Hippocampal formation (tissue), 2 donors: ENCODE data around the gene OR12D2.
"Not testable (repeated sequence)": the region's sequence is repeated elsewhere in the genome, so short reads cannot be mapped to it uniquely, and the experiment has no call there.

ENCODE experiments used
- DNase-seq, 2 donors: peaks; one replicate each; lab custom pipeline; 2025; lab: John Stamatoyannopoulos, UW

The OR12D2 gene, protein sequence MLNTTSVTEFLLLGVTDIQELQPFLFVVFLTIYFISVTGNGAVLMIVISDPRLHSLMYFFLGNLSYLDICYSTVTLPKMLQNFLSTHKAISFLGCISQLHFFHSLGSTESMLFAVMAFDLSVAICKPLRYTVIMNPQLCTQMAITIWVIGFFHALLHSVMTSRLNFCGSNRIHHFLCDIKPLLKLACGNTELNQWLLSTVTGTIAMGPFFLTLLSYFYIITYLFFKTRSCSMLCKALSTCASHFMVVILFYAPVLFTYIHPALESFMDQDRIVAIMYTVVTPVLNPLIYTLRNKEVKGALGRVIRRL

DNA sequence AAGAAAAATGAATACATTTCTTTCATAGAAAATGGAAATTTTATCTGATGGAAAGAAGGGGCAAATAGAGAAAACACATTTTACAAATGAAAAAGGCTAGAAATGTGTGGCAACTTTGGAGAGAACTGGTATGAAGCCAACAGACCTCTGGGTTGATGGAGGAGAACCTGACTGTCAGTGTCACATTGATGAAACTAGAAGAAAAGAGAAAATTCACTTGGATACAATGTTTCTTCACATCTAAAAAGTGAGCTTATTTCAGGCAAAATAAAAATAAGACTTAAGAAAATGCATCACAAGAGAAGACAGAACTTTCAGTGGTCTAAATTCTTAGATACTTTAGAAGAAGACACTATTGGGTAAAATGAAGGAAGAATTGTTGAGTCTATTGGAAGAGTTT, at the start of gene OR12D2:
Gene OR12D2 (plus strand): TSS at position 301 of the 400 bp plus-strand sequence. CDS start 1,069 bp downstream, outside the sequence.
- no peak for DNase-seq

DNA sequence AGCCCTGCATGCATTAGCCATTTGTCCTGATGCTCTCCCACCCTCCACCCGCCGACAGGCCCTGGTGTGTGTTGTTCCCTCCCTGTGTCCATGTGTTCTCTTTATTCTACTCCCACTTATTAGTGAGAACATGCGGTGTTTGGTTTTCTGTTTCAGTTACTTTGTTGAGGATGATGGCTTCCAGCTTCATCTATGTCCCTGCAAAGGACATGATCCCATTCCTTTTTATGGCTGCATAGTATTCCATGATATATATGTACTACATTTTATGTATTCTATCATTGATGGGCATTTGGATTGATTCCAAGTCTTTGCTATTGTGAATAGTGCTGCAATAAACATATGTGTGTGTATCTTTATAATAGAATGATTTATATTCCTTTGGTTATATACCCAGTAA, 46.1 kb upstream of the OR12D2 start:
- DNase-seq = not testable (repeated sequence)

DNA sequence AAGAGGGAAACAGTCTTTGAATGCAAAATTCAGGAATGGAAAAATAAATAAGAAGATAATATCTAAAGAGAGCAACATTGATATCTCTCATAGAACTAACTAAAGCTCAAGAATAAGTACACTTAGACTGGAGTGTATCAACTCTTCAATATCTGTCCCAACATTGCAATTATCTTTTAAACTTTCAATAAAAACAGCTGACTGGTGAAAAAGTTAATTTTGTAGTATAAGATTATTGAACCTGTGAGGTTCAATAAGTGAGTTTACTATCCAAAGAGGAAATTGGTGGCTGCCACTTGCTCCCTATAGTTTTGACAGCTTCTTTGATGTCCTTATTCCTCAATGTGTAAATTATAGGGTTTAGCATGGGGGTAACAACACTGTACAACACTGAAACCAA, 40.5 kb upstream of the OR12D2 start:
- no peak for DNase-seq

DNA sequence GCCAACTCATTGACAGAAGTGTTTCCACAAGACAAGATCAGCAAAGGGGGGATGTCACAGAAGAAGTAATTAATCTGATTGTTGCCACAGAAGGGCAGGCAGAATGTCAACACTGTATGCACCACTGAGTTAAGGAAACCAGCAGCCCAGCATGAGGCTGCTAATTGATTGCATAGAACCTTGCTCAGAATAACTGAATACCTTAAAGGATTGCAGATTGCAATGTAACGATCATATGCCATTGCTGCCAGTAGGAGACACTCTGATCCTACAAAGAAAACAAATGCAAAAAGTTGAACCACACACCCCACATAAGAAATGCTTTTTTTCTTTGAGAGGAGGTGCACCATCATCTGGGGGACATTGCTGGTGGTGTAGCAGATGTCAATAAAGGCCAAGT, 39.8 kb upstream of the OR12D2 start:
- DNase-seq = no peak

DNA sequence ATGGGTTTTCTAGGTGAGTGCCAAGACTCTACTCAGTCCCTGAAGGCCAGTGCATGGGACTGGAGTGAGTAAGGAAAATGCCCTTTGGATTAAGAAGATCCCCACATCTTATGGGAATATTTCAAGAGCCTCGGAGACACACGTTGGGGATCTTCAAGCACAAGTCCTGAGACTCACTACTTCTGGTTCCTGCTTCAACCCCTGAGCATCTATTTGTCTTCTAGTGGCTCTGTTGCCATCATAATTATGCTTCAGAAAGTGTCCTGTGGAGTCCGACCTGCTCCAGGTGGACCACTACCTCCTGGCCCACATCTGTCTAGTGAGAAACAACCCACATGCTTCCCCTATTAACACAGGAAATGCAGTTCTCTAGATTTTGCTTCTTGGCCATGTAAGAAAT, 26.7 kb upstream of the OR12D2 start, which contains the start of gene OR5V1:
Gene OR5V1 (minus strand): TSS at position 101 of the 400 bp plus-strand sequence. CDS start 12,670 bp downstream, outside the sequence.
- DNase-seq = no peak

DNA sequence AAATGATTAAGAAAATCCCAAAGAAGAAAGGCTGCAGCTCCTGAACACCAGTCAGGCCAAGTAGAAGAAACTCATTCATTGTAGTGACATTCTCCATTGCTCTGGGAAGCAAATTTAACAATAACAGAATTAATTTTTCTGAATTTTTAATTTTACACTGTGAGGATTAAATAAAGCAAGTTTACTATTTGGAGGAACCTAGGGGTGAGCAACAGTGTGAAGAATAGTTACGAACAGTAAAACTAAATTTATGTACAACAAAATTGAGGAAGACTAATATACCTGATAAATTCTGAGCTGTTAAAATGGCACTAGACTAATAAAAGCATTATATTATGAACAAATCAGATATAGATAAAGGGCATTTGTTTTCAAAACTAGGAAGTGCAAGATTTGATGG, 20.2 kb upstream of the OR12D2 start, which contains the start of gene OR12D3:
Gene OR12D3 (minus strand): TSS at position 101 of the 400 bp plus-strand sequence. CDS start 4 bp downstream, at position 97.
- DNase-seq = no peak

DNA sequence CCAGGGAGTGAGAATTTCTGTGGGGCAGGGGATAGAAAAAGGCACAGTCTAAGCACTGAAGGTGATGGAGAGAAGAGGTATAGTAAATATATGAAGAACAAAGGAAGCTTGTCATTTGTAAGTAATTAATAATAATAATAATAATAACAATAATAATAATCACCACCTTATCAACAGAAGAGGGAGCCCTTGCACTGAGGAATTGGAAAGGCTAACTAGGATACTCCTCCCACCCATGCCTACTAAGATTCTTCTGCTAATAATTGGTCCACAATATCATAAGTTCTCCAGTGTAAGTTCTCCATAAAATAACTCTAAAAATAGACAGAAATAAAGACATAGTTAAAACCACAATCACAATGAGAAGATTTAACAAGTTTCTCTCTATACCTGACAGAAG, 19.4 kb upstream of the OR12D2 start:
- DNase-seq = no peak

DNA sequence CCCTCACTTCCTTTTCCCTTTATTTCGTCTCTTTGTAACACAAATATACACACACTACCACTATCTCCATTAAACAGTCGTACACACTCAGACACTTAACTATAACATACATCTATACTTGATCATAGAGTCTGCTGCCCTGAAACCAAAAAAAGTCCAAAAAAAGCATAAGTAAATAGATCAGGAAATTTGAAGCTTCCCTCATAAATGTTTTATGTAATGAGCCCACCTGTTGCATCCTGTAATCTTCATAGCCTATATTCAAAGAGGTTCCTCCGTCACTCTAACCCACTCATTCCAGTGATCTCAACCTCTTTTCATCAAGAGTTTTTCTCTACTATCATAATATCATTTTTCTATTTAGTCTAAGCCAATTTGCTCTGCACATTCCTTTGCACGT, 6.9 kb upstream of the OR12D2 start:
- DNase-seq = no peak

DNA sequence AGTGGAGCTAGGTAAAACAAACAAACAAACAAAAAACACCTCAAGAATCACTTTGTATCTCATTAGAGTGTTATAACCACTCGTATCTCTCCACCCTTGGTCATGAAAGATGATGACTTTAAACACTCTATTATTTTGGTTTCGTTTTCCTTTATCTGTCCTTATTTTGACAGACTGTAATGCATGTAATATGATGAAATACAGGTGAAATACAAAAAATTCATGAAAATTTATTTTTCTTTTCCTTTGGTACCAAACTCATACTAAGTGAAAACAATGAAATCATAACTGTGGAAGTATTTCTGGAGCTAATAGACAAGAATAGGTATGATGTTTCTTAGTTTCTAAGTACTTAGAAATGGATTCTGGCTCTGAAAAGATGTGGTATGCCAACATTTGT, 4.1 kb downstream of the OR12D2 start:
- DNase-seq = no peak

DNA sequence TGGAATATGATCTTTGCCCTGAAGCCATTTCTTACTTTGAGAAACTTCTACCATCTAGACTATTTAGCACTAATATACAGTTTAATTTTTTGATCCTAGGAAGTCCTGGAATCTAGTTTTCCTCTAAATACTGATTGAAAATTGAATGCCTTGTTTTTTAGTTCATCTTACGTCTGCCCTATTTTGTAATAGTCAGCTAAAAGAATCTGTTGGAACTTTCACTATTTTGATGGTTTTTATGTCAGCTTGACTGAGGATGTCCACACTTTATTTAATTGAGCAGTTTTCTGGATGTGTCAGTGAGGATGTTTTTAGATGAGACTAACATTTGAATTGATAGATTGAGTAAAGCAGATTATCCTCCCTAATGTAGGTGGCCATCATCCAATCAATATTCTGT, 8.4 kb downstream of the OR12D2 start:
- no peak for DNase-seq

DNA sequence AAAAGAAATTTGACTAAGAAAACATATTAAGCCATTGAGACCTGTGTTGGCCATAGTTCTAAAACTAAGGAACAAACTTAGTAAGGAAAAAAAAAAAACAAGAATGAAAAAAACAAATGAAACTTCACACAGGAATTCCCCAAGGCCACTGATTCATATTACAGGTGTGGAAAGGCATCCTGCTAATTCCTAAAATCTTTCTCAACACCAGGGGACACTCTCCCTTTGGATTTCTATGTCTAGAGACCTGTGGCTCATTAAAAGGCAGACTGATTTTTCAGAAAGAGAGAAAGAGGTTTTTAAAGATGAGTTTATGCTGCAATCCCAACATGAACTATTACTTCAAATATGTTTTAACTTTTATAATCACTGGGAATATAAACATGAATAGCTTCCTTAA, 19.2 kb downstream of the OR12D2 start, which contains the start of gene OR12D1:
Gene OR12D1 (plus strand): TSS at position 341 of the 400 bp plus-strand sequence.
- DNase-seq = no peak

DNA sequence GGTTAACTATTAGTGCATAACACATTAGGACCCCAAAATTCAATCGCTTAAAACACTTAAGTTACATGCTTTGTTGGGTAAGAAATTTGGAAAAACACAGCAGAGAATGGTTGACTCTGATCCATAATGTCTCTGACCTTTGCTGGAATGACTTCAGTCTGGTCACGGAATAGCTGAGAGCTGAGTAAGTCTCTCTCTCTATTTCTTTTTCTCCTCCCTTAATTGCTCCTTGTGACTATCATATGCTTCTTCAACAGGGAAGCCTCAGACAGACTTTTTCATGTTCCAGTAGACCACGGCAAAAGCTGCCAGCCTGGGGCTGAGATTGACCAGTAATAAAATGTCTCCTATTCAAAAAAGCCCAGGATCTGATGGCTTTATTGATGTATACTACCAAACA, 24.1 kb downstream of the OR12D2 start:
- no peak for DNase-seq

DNA sequence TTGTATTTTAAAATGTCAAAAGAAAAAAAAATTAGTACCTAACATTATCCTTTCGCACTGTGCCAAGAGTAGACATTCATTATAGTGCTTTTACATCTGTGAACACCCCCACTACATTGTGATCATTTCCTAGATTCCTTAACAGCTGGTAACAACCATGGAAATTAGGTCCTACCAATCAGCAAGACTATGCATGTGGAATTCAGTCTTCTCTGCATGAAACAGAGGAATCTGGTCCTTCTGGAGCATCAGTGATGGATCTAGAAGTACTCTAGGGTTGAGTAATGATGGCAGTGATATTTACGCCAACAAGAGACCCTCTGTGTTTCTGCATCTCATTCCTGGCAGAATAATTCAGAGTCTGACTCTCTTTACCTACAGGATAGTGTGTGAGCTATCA, 28.7 kb downstream of the OR12D2 start:
- no peak for DNase-seq

DNA sequence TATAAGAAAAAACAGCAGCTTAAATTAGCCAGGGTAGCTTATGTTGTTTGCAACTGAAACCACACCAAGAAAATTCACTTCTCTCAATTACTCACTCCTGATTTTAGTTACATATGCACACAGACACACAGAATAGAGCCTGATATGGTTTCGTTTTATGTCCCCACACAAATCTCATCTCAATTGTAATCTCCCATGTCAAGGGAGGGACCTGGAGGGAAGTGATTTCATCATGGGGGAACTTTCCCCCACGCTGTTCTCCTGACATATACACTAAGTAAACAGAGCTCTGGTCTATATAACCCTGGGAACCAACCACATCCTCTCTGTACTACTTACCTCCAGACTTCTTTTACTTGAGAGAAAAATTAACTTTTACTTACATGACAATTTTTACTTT, 29.1 kb downstream of the OR12D2 start:
- DNase-seq = no peak

DNA sequence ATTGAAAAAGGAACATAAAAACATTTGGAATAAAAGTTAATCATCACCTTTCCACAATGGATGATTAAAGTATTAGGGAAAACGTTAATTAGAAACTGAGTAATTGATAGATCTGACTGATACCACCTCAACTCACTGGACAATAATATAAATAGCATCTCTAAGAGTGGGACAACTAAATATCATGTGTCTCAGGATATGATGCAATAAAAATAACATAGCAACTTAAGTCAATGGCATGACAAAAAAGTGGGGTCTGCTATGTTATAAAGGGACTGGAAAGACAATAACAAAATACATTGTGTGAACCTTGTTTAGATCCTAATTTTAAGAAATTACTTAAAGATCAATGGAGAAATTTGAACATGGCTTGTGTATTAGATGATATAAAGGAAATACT, 29.6 kb downstream of the OR12D2 start:
- no peak for DNase-seq

DNA sequence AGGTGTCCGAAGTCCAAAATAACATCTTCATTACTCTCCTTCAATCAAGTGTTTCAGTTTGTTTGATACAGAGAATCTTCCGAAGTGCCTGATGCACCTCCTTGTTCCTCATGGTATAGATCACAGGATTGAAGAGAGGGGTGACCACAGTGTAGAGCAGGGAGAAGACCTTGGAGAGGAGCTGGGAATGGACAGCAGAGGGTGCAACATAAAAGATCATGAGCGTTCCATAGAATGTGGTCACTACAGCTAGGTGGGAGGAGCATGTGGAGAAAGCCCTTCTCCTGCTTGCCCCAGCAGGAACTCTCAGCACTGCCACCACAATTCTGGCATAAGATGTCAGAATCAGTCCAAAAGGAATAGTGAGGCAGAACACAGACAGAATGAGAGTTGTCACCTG, 31.2 kb downstream of the OR12D2 start:
- DNase-seq = no peak

DNA sequence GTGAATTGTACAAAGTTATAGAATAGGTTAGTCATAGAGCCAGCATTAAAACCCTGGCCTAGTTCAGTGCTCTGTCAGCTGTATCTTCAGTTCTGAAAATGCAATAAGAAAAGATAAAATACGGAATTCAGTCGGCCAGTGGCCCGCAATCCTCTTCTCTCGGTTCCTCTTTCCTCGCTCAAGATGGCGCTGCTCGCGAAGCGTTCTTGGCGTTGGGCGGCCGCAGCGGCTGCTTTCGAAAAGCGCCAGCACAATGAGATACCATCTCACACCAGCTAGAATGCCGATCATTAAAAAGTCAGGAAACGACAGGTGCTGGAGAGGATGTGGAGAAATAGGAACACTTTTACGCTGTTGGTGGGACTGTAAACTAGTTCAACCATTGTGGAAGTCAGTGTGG, 41.3 kb downstream of the OR12D2 start:
- DNase-seq = not testable (repeated sequence)

DNA sequence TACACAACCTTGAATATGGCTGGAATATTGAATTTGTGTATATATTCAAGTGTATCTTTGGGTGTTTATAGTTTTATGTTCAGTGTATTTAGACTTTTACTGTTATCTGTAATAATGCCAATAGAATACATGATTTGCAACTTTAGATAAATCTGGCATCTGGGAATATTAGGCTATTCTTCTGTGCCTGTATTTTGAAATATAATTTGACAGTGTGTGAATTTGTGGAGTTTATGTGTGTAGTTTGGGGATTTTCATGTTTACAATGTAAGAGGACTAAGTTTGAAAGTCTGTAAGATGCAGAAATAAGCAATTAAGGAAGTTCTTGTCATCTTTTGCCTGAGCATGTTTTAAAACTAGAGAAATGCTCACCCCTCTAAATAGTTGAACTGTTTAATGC, 43.6 kb downstream of the OR12D2 start, which contains the start of gene OR10C1:
Gene OR10C1 (plus strand): TSS at position 301 of the 400 bp plus-strand sequence. CDS start 710 bp downstream, outside the sequence.
- DNase-seq = no peak

DNA sequence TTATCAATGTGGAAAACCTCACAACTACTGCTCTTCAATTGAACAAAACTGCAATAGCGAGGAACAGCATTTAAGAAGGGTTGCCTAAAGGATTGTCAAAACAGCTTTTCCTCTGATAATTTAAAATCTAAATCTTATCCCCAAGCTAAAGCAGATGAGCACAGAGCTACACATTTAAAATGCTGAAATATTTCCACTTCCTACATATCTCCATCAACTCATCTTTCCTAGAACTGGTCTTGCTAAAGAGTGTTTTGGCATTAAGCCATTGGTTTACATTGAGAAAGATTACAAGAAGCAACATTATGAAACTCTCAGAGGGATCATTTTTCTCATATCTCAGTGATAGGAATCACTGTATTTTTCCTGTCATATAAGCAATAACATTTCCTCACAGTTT, 47.3 kb downstream of the OR12D2 start:
- DNase-seq = no peak

DNA sequence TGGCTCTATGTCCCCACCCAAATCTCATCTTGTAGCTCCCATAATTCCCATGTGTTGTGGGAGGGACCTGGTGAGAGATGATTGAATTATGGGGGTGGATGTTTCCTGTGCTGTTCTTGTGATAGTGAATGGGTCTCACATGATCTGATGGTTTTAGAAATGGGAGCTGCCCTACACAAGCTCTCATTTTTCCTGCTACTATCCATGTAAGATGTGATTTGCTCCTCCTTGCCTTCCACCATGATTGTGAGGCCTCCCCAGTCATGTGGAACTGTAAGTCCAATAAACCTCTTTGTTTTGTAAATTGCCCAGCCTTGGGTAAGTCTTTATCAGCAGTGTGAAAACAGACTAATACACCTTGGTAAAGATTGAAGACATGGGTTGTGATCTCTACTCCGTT, 48.6 kb downstream of the OR12D2 start:
- DNase-seq = not testable (repeated sequence)
